HFFc6 (cell line): ENCODE results near the gene IPP. TPM values are rescaled to one million over a fixed set of nuclear protein-coding genes. Genes with fewer than 3 reads are reported as not detected.
A peak's percentile ranks its signal among the peaks of the same experiment; 100 is the strongest.

Experiments
- DNase-seq: peaks from one replicate; pipeline ENCODE4 v3.0.0-alpha.2; 2018
- H3K27ac Mint-ChIP-seq: 2 replicates; pipeline ENCODE4 v1.8.0; 2020; ENCODE audit warnings: mild to moderate bottlenecking, mixed read lengths
- H3K27me3 Mint-ChIP-seq: 2 replicates; pipeline ENCODE4 v1.8.0; 2021; ENCODE audit warnings: mild to moderate bottlenecking, moderate library complexity, mixed read lengths; ENCODE audit not compliant: insufficient read depth
- H3K36me3 Mint-ChIP-seq: 2 replicates; pipeline ENCODE4 v1.8.0; 2021; ENCODE audit warnings: low read depth, mixed read lengths
- H3K4me1 Mint-ChIP-seq: 2 replicates; pipeline ENCODE4 v1.8.0; 2020; ENCODE audit warnings: low read depth, mixed read lengths
- H3K4me3 Mint-ChIP-seq: 2 replicates; pipeline ENCODE4 v1.8.0; 2020; ENCODE audit warnings: mild to moderate bottlenecking, moderate library complexity, mixed read lengths
- H3K9me3 Mint-ChIP-seq: 2 replicates; pipeline ENCODE4 v1.8.0; 2020; ENCODE audit warnings: mild to moderate bottlenecking, mixed read lengths
- CTCF ChIP-seq: fragments of 200-600 bp; sonication (generic); IDR thresholded peaks from 2 replicates; pipeline ENCODE4 v1.5.0; 2021; ENCODE audit warnings: antibody characterized with exemption, mild to moderate bottlenecking
- total RNA-seq, 6 experiments: library from RNA; stranded (reverse); fragmentation: NEBNext Ultra II Directional; extraction: Animal tissue kit (Norgen Biotek cat#: 25700); gene quantifications; 2 replicates in 1 of 6; 3 replicates in 5 of 6; pipeline ENCODE4 v1.2.3, GENCODE V29; 2021

IPP gene
- total RNA-seq, 6 experiments from 2014 or later: 15.7 to 22.0 (median 18.9) TPM

- H3K27me3 Mint-ChIP-seq: no peaks in the 10 kb centered on the region; the same call in 1 of the 2 replicates
- H3K9me3 Mint-ChIP-seq: no peaks in the 10 kb centered on the region
- no peak for TF ChIP-seq CTCF
- DNase-seq: no peak
- H3K27ac Mint-ChIP-seq: no peak overlapping the region
- peaks cover 36% of the 10 kb centered on the region for H3K36me3 Mint-ChIP-seq
- H3K4me3 Mint-ChIP-seq: no peak overlapping the region
- H3K4me1 Mint-ChIP-seq: 0 out of 2 replicates have a peak, but pooled peaks cover 5% of the 10 kb centered on the region
Observed at GRCh38 chr1:45659222-45659621, 91.2 kb downstream of the IPP start.

GRCh38 chr1:45658171-45658570, 92.3 kb downstream of the IPP start:
- H3K27ac Mint-ChIP-seq: peak overlapping the region; percentile 29; the same call in 1 of the 2 replicates
- DNase-seq: no peak
- no peaks in the 10 kb centered on the region; the same call in 1 of the 2 replicates for H3K27me3 Mint-ChIP-seq
- no peaks in the 10 kb centered on the region for H3K9me3 Mint-ChIP-seq
- TF ChIP-seq CTCF: no peak
- H3K36me3 Mint-ChIP-seq: peaks cover 36% of the 10 kb centered on the region
- H3K4me1 Mint-ChIP-seq: 0 out of 2 replicates have a peak, but pooled peaks cover 5% of the 10 kb centered on the region
- no peak overlapping the region for H3K4me3 Mint-ChIP-seq

GRCh38 chr1:45656573-45657226, 93.8 kb downstream of the IPP start:
- no peak overlapping the region for H3K27ac Mint-ChIP-seq
- TF ChIP-seq CTCF: no peak
- H3K9me3 Mint-ChIP-seq: no peaks in the 10 kb centered on the region
- DNase-seq: no peak
- H3K4me1 Mint-ChIP-seq: 0 out of 2 replicates have a peak, but pooled peaks cover 5% of the 10 kb centered on the region
- H3K27me3 Mint-ChIP-seq: no peaks in the 10 kb centered on the region; the same call in 1 of the 2 replicates
- no peak overlapping the region for H3K4me3 Mint-ChIP-seq
- peaks cover 41% of the 10 kb centered on the region for H3K36me3 Mint-ChIP-seq

- Mint-ChIP-seq H3K4me3 (no peak overlapping the region), H3K9me3 (no peaks in the 10 kb centered on the region), H3K27me3 (no peaks in the 10 kb centered on the region; the same call in 1 of the 2 replicates), H3K36me3 (peaks cover 33% of the 10 kb centered on the region), H3K4me1 (0 out of 2 replicates have a peak, but pooled peaks cover 5% of the 10 kb centered on the region), H3K27ac (no peak overlapping the region)
- DNase-seq: no peak
- TF ChIP-seq CTCF: no peak
Observed at GRCh38 chr1:45654540-45655280, 95.7 kb downstream of the IPP start.

Other genes starting within 250 kb of the IPP start
- 1,000 to 10,000 TPM in 3 of 6 experiments, 100 to 1,000 TPM in 3; 798 to 1,123 (median 999) TPM for gene PRDX1, start 228.8 kb downstream of the IPP start, total RNA-seq
- 100 to 1,000 TPM; 105 to 125 (median 119) TPM for gene AKR1A1, start 199.8 kb downstream of the IPP start, total RNA-seq
- 10 to 100 TPM; 41.6 to 77.7 (median 72.1) TPM for gene NASP, start 166.6 kb downstream of the IPP start, total RNA-seq
- under 1 TPM; 0.24 to 0.79 (median 0.31) TPM for gene CCDC17, start 126.6 kb downstream of the IPP start, total RNA-seq
- 10 to 100 TPM; 66.5 to 76.7 (median 68.1) TPM for gene GPBP1L1, start 64.1 kb downstream of the IPP start, total RNA-seq
- 10 to 100 TPM; 18.5 to 27.5 (median 22.1) TPM for gene TMEM69, start 62.5 kb downstream of the IPP start, total RNA-seq
- gene MAST2, start 53.0 kb upstream of the IPP start, total RNA-seq: 10 to 100 TPM; 27.8 to 40.7 (median 29.7) TPM